H1 (cell line): ENCODE data around the gene WASF1. TPM values are rescaled to one million over a fixed set of nuclear protein-coding genes. Genes with fewer than 3 reads are reported as not detected.

Source experiments
- KDM1A ChIP-seq: fragments of 200-600, 300-600 bp; sonication (generic); IDR thresholded peaks from 2 replicates; pipeline ENCODE4 v1.7.1; 2016; ENCODE audit warnings: mild to moderate bottlenecking, low read length, borderline replicate concordance
- polyA plus RNA-seq, 7 experiments: library from polyadenylated mRNA; depleted of rRNA in 3 of 7; stranded (reverse) in 5 of 7; unstranded in 2 of 7; fragments of >200 nt in 5 of 7; fragments of 200-250 nt in 2 of 7; gene quantifications; 1 replicate in 5 of 7; 2 replicates in 1 of 7; 4 replicates in 1 of 7; pipeline versions ENCODE4 v1.2.1 to v1.2.3, GENCODE V29; 2011 to 2013; ENCODE audit warnings: missing spikeins in 2 of 7, mixed read lengths in 2 of 7
- total RNA-seq: library from RNA; stranded (reverse); fragmentation: NEBNext Ultra II Directional; extraction: Animal tissue kit (Norgen Biotek cat#: 25700); gene quantifications from 2 replicates; pipeline ENCODE4 v1.2.1, GENCODE V29; 2021

WASF1 gene
- total and polyA plus RNA-seq, 2 of the 8 experiments (the other 6 are each of a cell fraction or from before 2014, with no cell fraction given): 37.6 to 39.9 TPM

- TF ChIP-seq KDM1A: no peak
These were observed 28.2 kb upstream of the WASF1 start (continued) for GRCh38 chr6:110207652-110208051.
